Heart right ventricle (tissue), 16 donors: ENCODE data around the gene MOK. TPM values are rescaled to one million over a fixed set of nuclear protein-coding genes. Genes with fewer than 3 reads are reported as not detected.

Experiments used
- ATAC-seq, 8 donors: fragments of 200-7000 bp; cut with Tn5 transposase; one replicate each; pipeline ENCODE4 v1.9.1; 2020; ENCODE audit warnings: mild to moderate bottlenecking in 8 of 8, moderate library complexity in 8 of 8, moderate number of reproducible peaks in 1 of 8
- DNase-seq, 2 donors: peaks; one replicate each; pipeline ENCODE4 v3.0.0-alpha.2; 2020
- H3K27ac ChIP-seq, 10 donors: fragments of 200-600 bp; sonication (generic) in 2 of 10; one replicate each; pipeline versions ENCODE4 v1.5.0 to v1.8.0; 2020 to 2022; ENCODE audit warnings: mild to moderate bottlenecking in 3 of 10
- H3K27me3 ChIP-seq, 7 donors: fragments of 200-600 bp; one replicate each; pipeline ENCODE4 v1.8.0; 2021 to 2022; ENCODE audit warnings: mild to moderate bottlenecking in 2 of 7
- H3K36me3 ChIP-seq, 9 donors: fragments of 200-600 bp; sonication (generic) in 1 of 9; one replicate each; pipeline versions ENCODE4 v1.5.0 to v1.8.0; 2020 to 2022; ENCODE audit warnings: mild to moderate bottlenecking in 2 of 9
- H3K4me1 ChIP-seq, 9 donors: fragments of 200-600 bp; sonication (generic) in 1 of 9; one replicate each; pipeline versions ENCODE4 v1.5.0 to v1.8.0; 2020 to 2022; ENCODE audit warnings: mild to moderate bottlenecking in 4 of 9
- H3K4me3 ChIP-seq, 10 donors: fragments of 200-600 bp; sonication (generic) in 2 of 10; one replicate each; pipeline versions ENCODE4 v1.5.0 to v1.8.0; 2020 to 2022; ENCODE audit warnings: mild to moderate bottlenecking in 7 of 10, moderate library complexity in 2 of 10
- H3K9me3 ChIP-seq, 11 donors: fragments of 200-600 bp in 10 of 11; sonication (generic) in 2 of 11; one replicate each; pipeline versions ENCODE4 v1.5.0 to v1.8.0; 2013 to 2022; ENCODE audit warnings: mild to moderate bottlenecking in 2 of 11, control low read depth in 1 of 11, moderate library complexity in 1 of 11
- CTCF ChIP-seq, 9 donors: fragments of 200-600 bp; sonication (generic) in 2 of 9; IDR thresholded peaks; one replicate each; pipeline versions ENCODE4 v1.5.0 to v1.8.0; 2021 to 2022; ENCODE audit warnings: antibody characterized with exemption in 9 of 9, mild to moderate bottlenecking in 5 of 9, moderate library complexity in 1 of 9
- WGBS, 2 donors: extraction: QIAGEN DNeasy Blood & Tissue Kit; methylation state at CpG; one replicate each; pipeline ENCODE4 v1.1.7; 2013; ENCODE audit warnings: inconsistent platforms in 1 of 2; 5-methylcytosine and 5-hydroxymethylcytosine counted together
- intact Hi-C, 10 donors: fragments of 100-400 bp; cut with DNase I; formaldehyde crosslinking; loops; one replicate each; pipeline versions ENCODE4 v1.11.1 to v1.14.2; 2022
- polyA plus RNA-seq, 2 donors: library from polyadenylated mRNA; stranded (reverse); fragments of 200-250 nt; gene quantifications; one replicate each; pipeline ENCODE4 v1.2.3, GENCODE V29; 2013
- total RNA-seq, 10 donors: library from RNA; stranded (reverse); fragmentation: NEBNext Ultra II Directional in 3 of 10; extraction: Animal tissue kit (Norgen Biotek cat#: 25700) in 3 of 10; gene quantifications; one replicate each; pipeline versions ENCODE4 v1.2.1 to v1.2.4, GENCODE V29; 2021 to 2023
- donor health status: Arrhythmogenic right ventricular cardiomyopathy.
- donor health status: ischemic (EF 13 %, LVEDD 7.1; RV severe dilation, severe dysfunction).
- donor health status: healthy with polysubstance abuse.
- donor health status: DM: no; HTN: yes; CAD: no.
- donor health status: DM: no; HTN: no; CAD: no.
- donor health status: ischemic (EF 25% LVEDD 6.9; RV normal size, moderate dysfunction).
- donor health status: ischemic (EF 25% LVEDD 5.7; RV mildly dilated, moderate dysfunction).
- donor health status: healthy.
- donor health status: DM: yes; HTN: yes; CAD: no.
- donor health status: Ischemic cardiomyopathy.
- donor health status: ischemic (EF 35%, LVEDD 5.7; RV mildly dilated, moderate dysfunction).
- donor health status: nonischemic (EF 11% LVEDD 7.7; RV severe dilation, severe dysfunction).
- donor health status: DM: yes; HTN: yes; CAD: no.
- donor health status: PGD.
- donor health status: ischemic (EF 29% LVEDD 5.4; RV normal size, mild dysfunction).
- donor health status: nonischemic (EF 23%, LVEDD 6.1; RV moderate dilation, normal function).

MOK gene
- total and polyA plus RNA-seq, 12 donors = 6.6 to 19.8 (median 10.0) TPM

GRCh38 chr14:102225386-102225785 is 79.6 kb downstream of the MOK start:
- 92 to 94% methylated on average over 7 of the region's 7 CpGs for WGBS, 2 donors
- no peak for ATAC-seq

DNA sequence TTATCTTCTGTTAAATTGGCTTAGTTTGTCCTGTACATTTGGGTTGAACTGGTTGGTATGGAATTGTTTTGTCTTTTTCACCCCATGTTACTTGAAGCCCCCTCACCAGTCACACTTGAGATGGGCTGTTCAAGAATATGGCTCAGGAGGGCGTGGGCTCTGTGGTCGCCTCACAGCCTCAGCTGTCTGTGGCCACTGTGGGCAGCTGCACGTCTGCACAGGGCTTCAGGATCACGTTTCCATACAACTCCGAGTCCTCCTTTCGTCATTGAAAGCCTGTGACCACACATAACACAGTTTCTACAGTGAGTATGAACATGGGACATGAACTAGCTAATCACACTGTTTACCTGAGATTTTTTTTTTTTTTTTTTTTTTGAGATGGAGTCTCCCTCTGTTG is 81.3 kb downstream of the MOK start:
- DNase-seq (no peak), ATAC-seq (no peak)
- 94 to 96% methylated on average over 6 of the region's 6 CpGs for WGBS, 2 donors
- no peak for TF ChIP-seq CTCF (IDR thresholded peaks at IDR 0.05)
- Histone ChIP-seq H3K9me3 (no peaks in the 10 kb centered on the region), H3K36me3 (peaks cover 0 to 54% (median 0%) of the 10 kb centered on the region in 9 donors), H3K4me3 (no peak overlapping the region), H3K27ac (no peak overlapping the region), H3K4me1 (peaks cover 0 to 24% (median 6%) of the 10 kb centered on the region in 9 donors), H3K27me3 (no peaks in the 10 kb centered on the region)
- intact Hi-C loops = no loop called here

More at GRCh38 chr14:102225386-102225785, 79.6 kb downstream of the MOK start:
- DNase-seq = no peak
- H3K27me3 ChIP-seq = no peaks in the 10 kb centered on the region
- TF ChIP-seq CTCF (IDR thresholded peaks at IDR 0.05) = no peak
- H3K27ac ChIP-seq = no peak overlapping the region
- no peak overlapping the region for H3K4me3 ChIP-seq
- intact Hi-C loops = no loop called here
- peaks cover 0 to 21% (median 0%) of the 10 kb centered on the region in 9 donors for H3K4me1 ChIP-seq
- H3K9me3 ChIP-seq = no peaks in the 10 kb centered on the region
- H3K36me3 ChIP-seq = peaks cover 0 to 56% (median 0%) of the 10 kb centered on the region in 9 donors

DNA sequence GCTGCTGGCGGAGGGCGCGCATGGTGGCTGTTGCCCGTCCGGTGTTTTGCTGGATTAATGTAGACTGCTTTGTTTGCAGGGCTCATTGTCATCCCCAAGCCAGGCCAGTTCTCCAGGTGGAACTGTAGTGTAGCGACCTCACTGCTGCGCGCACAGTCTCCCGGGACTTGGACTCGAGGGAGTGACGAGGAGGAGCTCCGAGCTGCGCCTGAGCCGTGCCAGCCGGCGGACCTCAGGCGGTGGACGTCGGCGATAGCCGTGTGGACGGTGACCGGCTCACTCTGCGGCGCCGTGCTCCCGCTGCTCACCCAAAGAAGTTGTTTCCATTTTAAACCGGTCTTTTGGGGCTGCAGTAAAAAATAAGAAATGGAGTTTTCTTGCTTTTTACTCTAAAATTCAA is 82.2 kb downstream of the MOK start:
- no peak for TF ChIP-seq CTCF (IDR thresholded peaks at IDR 0.05)
- intact Hi-C loops = no loop called here
- no peak for DNase-seq

GRCh38 chr14:102222009-102222575 is 82.9 kb downstream of the MOK start:
- ATAC-seq = no peak
- Histone ChIP-seq H3K4me3 (no peak overlapping the region), H3K36me3 (peaks cover 0 to 56% (median 0%) of the 10 kb centered on the region in 9 donors), H3K27me3 (no peaks in the 10 kb centered on the region), H3K27ac (no peak overlapping the region), H3K4me1 (peaks cover 0 to 32% (median 13%) of the 10 kb centered on the region in 9 donors), H3K9me3 (no peaks in the 10 kb centered on the region)
- TF ChIP-seq CTCF (IDR thresholded peaks at IDR 0.05) = no peak
- DNase-seq = no peak
- intact Hi-C loops = no loop called here
- WGBS, 2 donors = 92 to 93% methylated on average over 13 of the region's 13 CpGs

More for the DNA sequence above, 82.2 kb downstream of the MOK start:
- Histone ChIP-seq H3K36me3 (peaks cover 0 to 52% (median 0%) of the 10 kb centered on the region in 9 donors), H3K27ac (no peak overlapping the region), H3K9me3 (no peaks in the 10 kb centered on the region), H3K4me1 (peaks cover 0 to 33% (median 13%) of the 10 kb centered on the region in 9 donors), H3K27me3 (no peaks in the 10 kb centered on the region), H3K4me3 (no peak overlapping the region)
- 94 to 96% methylated on average over 28 of the region's 28 CpGs for WGBS, 2 donors
- no peak for ATAC-seq
